GM03348 (cell line): Measurements from ENCODE around the gene OTULIN.

ENCODE experiments used
- DNase-seq: peaks from one replicate; pipeline ENCODE4 v3.0.0; 2012; ENCODE audit warnings: low spot score

OTULIN gene

DNA sequence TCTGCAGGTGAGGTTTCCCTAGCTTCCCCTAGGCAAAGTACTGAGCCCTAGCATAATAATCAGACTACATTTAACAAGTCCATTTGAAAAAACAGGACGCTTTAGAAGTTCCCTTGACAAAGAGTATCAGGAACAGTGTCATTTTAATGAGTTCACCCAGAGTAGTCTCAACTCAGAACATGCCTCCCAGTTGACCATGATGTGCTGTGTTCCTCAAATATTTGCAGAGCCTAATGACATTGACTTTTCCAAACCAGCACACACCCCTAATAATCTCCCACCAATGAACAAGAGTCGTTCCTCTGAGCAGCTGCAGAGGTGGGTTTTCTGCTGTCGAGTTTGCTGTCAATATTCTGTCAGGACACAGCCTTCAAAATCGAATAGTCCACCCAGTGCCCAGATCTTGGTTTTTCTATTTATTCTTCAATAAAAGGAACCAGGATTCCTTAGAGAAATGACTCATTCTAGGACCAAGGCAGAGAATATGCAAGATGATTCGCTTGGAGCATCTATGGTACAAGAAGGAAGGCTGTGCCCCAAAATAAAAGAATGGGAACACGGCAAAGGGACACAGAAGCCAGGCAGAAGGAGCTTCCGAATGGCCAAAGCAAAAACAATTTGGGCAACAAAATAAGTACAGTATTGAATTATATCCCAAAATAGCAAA lies 57.6 kb downstream of the OTULIN start:
- DNase-seq = no peak

DNA sequence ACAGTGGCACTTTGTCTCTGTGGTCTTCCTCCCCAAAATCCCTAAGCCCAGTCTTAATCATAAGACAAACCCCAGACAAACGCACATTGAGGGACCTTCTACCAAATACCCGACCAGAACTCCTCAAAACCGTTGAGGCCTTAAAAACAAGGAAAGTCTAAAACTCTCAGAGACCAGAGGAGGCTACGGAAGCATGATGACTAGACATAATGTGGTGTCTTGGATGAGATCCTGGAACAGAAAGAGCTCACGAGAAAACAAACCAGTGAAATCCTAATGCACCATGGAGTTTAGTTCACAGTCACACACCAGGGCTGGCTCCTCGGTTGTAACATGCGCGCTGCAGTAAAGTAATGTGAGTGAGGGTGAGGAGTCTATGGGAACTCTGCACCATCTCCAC lies 58.4 kb downstream of the OTULIN start:
- no peak for DNase-seq

DNA sequence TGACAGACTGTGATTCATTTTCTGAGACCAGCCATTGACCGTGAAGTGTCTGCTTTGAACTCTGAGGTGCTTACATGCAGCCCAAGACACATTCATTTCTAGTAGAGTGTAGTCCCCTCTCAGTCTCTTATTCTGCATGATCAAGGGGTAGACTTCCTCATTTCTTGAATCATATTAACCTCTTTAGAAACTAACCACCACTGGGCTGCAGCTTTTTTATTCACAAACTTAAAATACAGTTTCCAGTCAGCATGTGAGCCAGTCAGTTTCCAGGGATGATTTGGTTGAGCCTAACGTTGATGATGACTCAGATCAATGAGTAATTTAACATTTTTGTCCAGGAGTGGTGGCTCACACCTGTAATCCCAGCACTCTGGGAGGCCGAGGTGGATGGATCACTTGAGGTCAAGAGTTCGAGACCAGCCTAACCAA lies 59.2 kb downstream of the OTULIN start:
- DNase-seq = no peak

DNA sequence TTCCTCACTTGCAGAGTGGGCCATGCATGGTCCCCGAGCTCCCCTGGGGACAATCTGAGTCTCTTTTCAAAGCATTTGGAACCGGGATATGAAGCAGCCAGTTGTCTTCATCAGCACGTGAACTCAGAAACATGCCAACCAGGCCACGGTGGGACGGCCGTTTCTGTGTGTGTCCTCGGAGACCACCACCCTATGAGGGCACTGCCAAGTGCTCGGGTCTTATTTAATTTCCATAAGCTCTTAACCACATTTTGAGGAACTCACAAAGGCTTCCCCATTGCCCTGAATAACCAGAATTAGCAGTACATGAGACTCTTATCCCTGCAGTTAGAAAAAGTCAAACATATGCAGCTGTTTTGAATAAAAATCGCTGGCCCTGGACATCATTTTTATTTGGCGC lies 60.1 kb downstream of the OTULIN start:
- no peak for DNase-seq

DNA sequence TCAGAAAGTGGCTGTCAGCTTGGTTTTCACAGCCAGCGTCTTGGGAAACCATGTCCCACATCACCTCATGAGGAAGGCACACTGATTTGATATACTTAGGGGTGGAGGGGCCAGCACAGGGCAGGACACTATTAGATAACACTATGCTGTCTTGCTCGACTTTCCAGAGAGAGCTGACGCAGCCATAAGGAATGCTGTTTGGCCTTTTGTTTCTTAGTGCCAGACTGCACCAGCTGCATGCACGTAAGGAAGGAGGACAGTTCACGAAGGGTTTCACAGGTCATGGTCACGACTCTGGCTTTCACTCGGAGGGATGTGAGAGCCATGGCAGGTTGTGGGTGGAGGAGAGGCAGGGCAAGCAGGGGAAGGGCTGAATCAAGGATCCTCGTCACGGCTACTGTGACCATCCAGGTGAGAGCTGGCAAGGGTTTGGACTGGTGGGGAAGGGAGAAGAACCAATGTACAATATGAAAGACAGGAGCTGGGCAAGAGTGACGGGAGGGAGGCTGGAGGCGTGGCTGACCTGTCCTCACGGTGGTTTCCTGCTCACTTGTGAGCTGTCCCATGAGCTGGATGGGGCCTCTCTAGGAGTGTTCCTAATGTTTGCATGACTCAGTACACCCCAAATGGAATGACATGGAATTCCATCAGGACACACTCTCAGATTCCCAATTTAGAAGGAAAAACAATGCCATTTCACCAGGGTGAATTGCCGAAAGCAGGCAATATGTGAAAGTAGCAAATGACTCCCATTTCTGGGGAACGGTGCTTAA lies 61.7 kb downstream of the OTULIN start:
- DNase-seq = peak; percentile 55

DNA sequence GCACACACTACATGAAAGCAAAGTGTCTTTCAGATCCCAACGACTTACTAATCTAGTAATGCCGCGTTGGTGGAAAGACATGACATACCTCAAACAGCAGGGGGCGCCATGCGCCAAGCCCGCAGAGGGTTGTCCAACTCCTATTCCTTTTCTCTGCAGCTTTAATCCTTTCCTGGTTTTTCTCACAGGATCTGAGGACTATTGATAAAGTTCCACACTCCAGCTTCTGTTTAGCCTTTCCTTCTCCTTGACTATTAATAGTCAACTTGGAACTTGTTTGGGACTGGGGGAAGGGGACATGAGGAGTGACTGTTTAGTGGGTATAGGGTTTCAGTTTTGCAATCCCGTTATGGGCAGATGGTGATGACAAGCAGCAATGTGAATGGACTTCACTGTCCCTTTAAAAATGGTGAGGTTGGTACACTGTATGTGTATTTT lies 62.9 kb downstream of the OTULIN start:
- peak; percentile 89 for DNase-seq

DNA sequence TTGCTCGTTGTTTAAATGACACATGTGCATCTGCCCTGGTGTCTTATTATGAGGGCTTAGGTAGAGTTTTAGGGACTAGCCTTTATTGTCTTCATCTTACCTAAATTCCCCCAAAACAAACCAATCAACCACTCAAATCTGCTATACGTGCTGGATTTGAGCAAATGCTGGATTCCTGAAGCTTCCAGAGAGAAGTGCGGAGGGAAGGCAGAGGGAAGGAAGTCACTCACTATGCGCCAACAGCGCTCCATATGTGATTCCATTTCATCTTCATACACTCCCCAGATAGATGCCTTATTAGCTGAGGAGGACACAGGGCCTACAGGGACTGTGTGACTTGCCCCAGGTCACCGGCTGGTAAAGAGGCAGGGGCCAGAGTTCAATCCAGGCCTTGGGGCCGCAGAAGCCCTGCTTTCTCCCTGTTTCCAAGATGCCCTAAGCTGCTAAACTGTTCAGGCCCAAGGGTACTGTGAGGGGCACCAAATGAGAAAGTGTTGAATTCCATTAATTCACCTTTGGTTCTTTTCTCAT lies 63.5 kb downstream of the OTULIN start:
- DNase-seq = no peak

DNA sequence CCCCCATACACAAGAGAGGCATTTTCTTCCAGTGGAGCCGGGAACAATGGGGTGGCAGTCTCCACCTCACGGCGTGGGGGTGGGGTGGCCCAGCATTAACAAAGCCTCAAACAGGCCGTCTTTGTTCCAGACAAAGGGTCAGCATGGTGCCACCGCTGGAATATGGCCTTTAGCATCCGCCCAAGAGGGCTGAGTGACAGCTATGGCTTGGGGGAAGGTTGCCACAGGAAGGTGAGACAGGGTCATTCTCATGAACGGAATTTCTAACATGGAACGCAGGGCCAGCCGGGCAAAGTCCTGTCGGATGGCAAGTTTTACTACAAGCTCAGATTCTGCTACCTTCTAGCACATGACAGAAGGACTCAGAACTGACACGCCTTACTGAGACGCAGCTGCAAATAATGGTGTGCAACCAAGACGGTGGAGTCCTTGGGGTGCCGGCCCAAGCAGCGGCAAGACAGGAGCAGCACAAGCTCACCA lies 64.0 kb downstream of the OTULIN start:
- no peak for DNase-seq

DNA sequence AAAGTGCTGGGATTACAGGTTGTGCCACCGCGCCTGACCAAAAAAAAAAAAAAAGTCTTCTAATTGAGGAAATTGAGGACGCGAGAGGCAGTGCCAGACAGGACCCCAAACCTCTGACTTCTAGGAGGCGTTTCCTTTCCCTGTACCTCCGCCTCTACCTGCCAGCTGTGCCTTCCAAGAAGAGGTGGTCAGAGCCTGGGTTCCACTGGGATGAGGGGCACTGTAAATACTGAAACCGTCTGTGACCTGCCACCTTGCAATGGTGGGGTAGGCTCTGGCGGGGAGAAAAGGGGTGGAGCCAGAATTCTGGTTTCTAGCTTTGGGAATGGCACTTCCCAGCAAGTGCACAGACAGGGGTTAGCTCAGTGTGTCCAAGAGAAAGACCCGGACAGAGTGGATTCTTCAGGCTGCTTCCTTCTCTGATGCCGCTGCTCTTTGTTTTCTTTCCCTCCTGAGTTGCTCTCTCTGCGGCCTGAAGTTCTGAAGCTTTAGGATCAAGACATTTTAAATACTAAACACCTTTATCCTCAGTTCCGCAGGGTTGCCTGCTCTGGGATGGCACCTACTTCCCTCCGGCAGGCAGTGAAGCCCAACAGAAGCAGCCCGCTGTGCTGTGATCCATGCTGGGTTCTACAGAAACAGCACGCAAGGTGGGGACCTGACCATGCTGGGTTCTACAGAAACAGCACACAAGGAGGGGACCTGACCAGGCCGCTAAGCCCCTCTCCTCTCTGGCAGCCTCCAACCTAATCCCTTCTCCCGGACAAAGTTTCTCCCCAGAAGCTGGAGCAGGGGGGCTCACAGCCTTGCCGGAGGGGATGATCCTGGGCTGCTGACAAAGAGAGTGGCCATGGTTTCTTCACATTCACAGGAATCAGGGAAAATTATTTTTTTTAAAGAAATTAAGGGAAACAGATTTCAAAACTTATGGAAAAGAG lies 65.2 kb downstream of the OTULIN start:
- DNase-seq = no peak

DNA sequence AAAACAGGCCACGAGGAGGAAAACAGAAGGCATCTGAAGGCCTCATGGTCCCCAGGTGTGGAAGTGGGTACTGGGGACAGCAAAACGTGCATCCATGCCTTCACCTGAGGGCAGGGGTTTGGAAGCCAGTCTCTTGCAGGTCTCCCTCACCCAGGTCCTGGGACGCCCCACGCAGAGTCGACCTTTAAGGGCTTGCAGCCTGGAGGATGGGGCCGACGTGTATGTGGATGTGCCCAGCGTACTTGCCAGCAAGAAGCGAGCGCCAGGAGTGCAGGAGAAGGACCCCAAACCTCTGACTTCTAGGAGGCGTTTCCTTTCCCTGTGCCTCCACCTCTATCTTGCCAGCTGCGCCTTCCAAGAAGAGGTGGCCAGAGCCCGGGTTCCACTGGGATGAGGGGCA lies 65.9 kb downstream of the OTULIN start:
- DNase-seq = no peak

DNA sequence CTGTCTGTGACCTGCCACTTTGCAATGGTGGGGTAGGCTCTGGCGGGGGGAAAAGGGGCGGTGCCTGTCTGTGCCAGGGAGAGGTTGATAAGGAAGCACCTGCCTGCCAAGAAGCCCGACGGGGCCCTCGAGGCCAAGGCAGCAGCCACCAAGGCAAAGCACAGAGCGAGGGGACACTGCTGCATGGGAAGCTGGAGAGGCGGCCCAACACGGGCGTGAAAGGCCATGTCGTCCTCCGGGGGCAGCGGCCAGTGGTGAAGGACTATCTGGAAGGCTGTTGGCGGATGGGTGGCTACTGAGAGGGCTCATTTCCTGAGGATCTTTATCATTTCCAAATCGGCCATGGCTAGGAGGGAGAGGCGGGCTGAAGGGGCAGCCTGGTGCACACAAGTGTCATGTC lies 66.4 kb downstream of the OTULIN start:
- DNase-seq = no peak

DNA sequence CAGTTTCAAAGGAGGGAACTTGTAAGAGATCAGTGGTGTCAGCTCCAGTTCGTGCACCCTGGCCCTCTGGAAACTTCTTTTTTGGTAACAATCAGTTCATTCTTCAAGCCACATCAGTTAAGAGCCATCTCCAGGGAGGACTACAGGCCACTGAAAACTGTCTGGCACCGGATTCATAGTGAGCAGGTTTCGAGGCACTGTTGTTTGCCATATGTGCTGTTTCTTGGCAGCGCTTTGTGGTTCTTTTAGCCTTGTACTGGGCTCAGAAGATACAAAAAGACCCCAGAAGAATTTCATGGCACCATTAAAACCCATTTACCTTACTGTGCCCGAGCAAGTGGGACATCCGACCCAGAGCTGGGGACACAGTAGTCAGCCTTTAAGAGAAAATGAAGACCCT lies 68.5 kb downstream of the OTULIN start:
- no peak for DNase-seq

DNA sequence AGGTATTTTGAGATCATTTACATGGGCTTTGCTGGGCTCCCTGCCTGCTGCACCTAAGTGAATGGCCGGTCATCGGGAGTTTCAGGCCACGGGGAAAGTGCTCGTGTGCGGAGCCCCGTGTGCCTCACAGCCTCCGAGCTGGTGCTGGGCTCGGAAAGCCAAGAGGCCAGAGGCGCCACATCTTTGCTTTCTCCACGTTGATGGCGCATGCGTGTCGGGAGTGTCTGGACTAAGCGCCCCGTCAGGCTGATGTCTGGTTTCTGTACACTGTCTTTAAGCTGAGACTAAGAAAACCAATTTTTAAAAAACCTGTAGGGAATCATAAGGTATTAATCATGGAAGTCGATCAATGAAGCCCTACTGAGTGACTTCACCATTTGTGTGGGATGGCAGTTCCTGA lies 69.1 kb downstream of the OTULIN start:
- no peak for DNase-seq

DNA sequence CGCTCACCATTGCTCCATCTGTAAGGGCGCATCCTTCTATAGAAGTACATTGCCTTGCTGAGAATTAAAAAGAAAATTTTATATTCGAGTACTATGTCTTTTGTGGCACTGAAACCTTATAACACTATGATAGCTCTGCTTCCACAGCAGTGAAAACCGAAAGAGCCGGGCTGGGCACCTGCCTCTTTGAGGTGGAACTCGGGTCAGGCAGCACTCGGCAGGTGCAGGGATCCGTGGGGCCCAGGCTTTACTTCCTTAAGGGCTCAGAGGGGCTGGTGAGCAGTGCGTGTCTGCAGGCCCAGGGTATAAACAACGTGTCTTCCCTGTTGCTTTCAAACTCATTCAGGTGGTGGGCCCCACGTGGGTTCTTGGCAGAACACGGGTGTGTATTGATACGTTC lies 69.9 kb downstream of the OTULIN start:
- DNase-seq = no peak

DNA sequence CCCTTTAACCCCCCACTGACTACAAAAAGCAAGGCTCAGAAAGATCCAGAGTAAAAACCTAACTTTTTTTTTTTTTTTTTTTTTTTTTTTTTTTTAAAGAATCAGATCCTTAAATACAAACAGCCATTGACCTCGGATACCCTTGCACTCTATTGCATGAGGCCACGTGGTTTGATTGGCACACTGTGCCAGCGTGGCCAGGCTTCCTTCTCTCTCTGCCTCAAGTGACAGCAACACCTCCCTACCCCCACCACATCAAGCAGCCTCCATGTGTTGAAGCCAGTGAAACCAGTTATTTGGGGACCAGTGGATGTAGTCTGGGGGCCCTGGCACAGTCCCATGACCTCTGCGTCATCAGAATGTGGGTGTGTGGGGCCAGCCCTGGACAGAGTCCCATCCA lies 71.4 kb downstream of the OTULIN start:
- DNase-seq = no peak

DNA sequence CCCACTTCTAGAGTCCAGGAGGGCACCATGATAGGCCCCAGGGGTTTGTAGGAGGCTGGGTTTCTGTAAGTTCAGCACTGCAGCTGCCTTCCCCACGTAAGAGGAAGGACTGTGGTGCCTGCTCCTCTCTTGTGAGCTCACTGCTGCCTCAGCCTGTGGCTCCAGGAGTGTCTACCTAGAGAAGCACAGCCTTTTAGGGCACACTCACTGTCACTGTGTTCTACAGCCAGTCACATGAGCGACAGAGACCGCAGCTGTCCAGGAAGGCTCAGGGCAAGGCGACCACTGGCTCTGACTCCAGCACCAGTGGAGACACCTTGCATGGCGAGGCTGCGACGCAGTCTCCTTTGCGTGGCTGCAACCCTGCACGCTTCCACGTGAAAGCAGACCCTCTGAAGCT lies 72.8 kb downstream of the OTULIN start:
- DNase-seq = no peak

DNA sequence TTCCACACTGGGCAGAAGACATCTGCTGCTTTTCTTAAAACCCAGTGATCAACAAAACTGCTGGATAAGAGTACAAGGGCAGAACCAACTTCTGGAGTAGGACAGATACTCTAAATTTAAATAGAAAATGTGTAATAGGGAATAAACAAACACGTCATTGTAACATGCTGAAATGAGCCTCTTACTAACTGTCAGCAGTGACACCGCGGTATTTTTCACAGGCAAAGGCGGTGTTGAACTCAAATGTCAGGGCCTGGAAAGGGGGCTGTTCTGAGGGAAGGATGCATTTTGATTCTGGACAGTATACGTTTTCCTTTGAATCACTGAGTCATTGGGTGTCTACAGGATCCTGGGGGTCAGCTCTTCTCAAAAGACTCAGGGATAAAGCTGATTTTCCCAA lies 73.5 kb downstream of the OTULIN start:
- no peak for DNase-seq

DNA sequence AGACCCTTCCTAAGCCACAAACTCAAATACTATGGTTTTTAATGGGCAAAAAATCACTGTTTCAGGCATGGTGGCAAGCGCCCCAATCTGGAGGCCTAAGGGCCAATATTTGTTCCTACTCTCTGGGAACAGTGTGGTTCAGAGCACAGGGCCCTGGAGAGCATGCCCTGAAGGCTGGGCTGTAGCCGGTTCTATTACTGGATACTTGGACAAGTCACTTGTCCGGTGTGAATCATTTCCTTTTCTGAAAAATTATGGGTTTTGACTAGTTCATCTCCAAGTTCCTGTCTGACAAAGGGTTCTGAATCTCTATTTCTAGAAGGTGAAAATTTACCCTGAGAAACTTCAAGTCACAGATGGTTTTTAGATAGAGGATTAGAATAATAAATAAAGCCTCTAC lies 75.0 kb downstream of the OTULIN start:
- peak; percentile 77 for DNase-seq

DNA sequence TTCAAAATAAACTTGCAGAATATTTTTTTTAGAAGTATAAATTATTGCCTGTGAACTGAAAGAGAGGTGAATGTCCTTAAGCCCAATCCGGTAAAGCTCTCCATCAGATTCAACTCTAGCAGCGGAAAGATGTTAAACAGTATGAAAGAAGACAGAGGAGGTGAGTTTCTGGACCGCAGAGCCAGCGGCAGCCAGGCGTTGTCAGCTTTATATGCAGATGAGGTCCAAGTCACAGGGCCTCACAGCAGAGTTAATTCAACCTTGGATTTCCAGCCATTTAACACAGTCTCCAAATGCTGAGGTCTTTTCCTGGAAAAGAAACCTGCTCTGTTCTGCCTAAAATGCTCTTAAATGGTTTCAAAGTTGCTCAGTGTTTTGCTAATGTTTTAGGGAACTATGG lies 75.5 kb downstream of the OTULIN start:
- DNase-seq = no peak

DNA sequence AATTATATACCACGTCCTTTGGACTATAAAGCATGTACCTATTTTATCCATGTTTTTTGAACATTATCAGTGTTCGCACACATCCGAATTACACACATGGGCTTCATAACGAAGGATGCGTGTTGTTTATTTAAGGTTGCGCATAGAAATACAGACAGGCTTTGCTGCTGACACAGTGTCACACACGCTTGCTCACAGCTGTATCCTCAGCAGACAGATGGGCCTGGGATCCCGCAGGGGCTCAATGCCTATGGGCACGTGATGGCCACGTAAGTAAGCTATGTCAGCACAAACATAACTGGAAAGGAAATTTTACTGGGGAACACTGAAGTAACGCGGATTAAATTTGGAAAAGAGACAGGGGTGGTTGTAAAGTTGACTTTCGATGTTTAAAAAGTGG lies 76.6 kb downstream of the OTULIN start:
- no peak for DNase-seq

DNA sequence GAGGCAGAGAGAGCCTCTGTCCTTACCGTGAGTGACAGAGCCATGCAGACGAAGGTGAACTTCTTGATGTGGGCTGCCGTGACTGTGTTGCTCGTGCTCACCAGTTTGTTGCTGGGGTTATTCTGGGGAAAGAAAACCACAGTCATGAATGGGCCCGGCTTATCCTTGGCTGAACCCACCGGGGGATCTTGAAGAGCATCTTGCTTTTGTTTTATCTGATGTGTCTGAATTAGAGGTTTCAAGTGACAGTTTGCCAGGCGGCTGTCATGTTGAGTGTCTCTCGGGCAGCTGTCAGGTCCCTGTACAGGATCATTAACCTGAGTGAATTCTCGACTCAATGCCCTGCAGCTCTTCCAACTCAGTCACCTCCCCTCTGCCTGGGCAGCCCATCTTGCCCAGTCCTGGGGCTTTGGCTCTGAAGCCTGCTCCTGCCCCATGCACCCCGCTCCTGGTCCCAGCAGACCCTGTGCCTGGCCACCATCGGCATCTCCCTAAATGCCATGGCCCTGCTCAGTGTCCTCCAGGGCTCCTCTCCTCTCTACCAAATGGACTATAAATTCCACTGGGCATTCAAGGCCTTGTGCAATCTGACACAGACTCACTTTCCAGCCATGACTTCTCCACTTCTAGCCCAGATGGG lies 77.4 kb downstream of the OTULIN start:
- no peak for DNase-seq

DNA sequence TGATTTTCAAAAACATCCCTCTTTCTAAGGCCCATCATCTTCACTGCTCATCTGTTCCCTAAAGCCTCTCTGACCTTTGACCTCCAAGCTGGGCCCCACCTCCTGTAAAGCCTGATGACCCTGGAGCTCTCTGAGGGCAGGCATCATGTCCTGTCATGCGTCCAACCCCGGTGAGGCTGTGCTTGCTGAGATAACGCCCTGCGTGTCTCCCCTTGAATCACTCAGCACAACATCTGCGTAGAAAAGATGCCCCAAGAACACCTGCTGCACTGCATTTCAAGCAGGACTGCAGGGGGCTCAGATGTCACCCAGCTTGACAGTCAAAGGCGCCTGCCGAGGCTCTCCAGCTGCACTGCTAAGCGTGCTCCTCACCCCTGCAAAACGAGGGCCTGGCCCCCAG lies 78.0 kb downstream of the OTULIN start:
- no peak for DNase-seq
